ENCODE measurements around the gene KLHL26. TPM values are rescaled to one million over a fixed set of nuclear protein-coding genes. Genes with fewer than 3 reads are reported as not detected.
A peak's percentile ranks its signal among the peaks of the same experiment; 100 is the strongest.
"Not testable (repeated sequence)": the region's sequence is repeated elsewhere in the genome, so short reads cannot be mapped to it uniquely, and the experiment has no call there.

KLHL26 gene
- total and polyA plus RNA-seq, 4 donors, result 3.7 to 22.8 (median 14.4) TPM

GRCh38 chr19:18592732-18593131 lies 44.1 kb upstream of the KLHL26 start:
- 71% methylated on average over 3 of the region's 5 CpGs for WGBS (ENCODE audit: insufficient coverage)
- Histone ChIP-seq H3K27me3 (ENCODE audit: control insufficient read depth, insufficient read depth, low read length) (peaks cover 13% of the 10 kb centered on the region), H3K4me1 (ENCODE audit: control insufficient read depth, insufficient read depth, low read length) (peaks cover 65% of the 10 kb centered on the region), H3K36me3 (ENCODE audit: control insufficient read depth, insufficient read depth, low read length) (peaks cover 18% of the 10 kb centered on the region)
- H3K27ac ChIP-seq (ENCODE audit: low read depth, low read length); DNase-seq (ENCODE audit: low read depth in 4 of 6, low spot score in 6 of 6); H3K4me3 ChIP-seq (ENCODE audit: low read depth, low read length); H3K9me3 ChIP-seq (ENCODE audit: control insufficient read depth, insufficient read depth, low read length): not testable (repeated sequence)

GRCh38 chr19:18593367-18594095 lies 43.3 kb upstream of the KLHL26 start:
- Histone ChIP-seq H3K9me3 (ENCODE audit: control insufficient read depth, insufficient read depth, low read length) (no peaks in the 10 kb centered on the region), H3K4me1 (ENCODE audit: control insufficient read depth, insufficient read depth, low read length) (peaks cover 61% of the 10 kb centered on the region), H3K27me3 (ENCODE audit: control insufficient read depth, insufficient read depth, low read length) (peaks cover 20% of the 10 kb centered on the region), H3K27ac (ENCODE audit: low read depth, low read length) (no peak overlapping the region), H3K36me3 (ENCODE audit: control insufficient read depth, insufficient read depth, low read length) (peaks cover 18% of the 10 kb centered on the region), H3K4me3 (ENCODE audit: low read depth, low read length) (no peak overlapping the region)
- WGBS (ENCODE audit: insufficient coverage), result 50% methylated on average over 16 of the region's 25 CpGs
- peak in 2 of 6 donors; percentile 41 to 60 for DNase-seq (ENCODE audit: low read depth in 4 of 6, low spot score in 6 of 6)

- Histone ChIP-seq H3K4me1 (ENCODE audit: control insufficient read depth, insufficient read depth, low read length) (peaks cover 56% of the 10 kb centered on the region), H3K27me3 (ENCODE audit: control insufficient read depth, insufficient read depth, low read length) (peaks cover 24% of the 10 kb centered on the region), H3K27ac (ENCODE audit: low read depth, low read length) (no peak overlapping the region), H3K36me3 (ENCODE audit: control insufficient read depth, insufficient read depth, low read length) (peaks cover 18% of the 10 kb centered on the region), H3K4me3 (ENCODE audit: low read depth, low read length) (peak overlapping the region; percentile 45), H3K9me3 (ENCODE audit: control insufficient read depth, insufficient read depth, low read length) (no peaks in the 10 kb centered on the region)
- DNase-seq (ENCODE audit: low read depth in 4 of 6, low spot score in 6 of 6), result peak in 4 of 6 donors; percentile 65 to 91 (median 79)
- 0% methylated on average over 45 of the region's 54 CpGs for whole genome bisulfite sequencing (ENCODE audit: insufficient coverage)
Measured at GRCh38 chr19:18594096-18594823, 42.6 kb upstream of the KLHL26 start.

- H3K36me3 ChIP-seq (ENCODE audit: control insufficient read depth, insufficient read depth, low read length), result peaks cover 18% of the 10 kb centered on the region
- no peaks in the 10 kb centered on the region for H3K9me3 ChIP-seq (ENCODE audit: control insufficient read depth, insufficient read depth, low read length)
- H3K27me3 ChIP-seq (ENCODE audit: control insufficient read depth, insufficient read depth, low read length), result peaks cover 29% of the 10 kb centered on the region
- 6% methylated on average over 26 of the region's 26 CpGs for WGBS (ENCODE audit: insufficient coverage)
- H3K4me3 ChIP-seq (ENCODE audit: low read depth, low read length), result peak overlapping the region; percentile 45
- H3K27ac ChIP-seq (ENCODE audit: low read depth, low read length), result no peak overlapping the region
- H3K4me1 ChIP-seq (ENCODE audit: control insufficient read depth, insufficient read depth, low read length), result peaks cover 50% of the 10 kb centered on the region
- DNase-seq (ENCODE audit: low read depth in 4 of 6, low spot score in 6 of 6), result no peak
Measured at GRCh38 chr19:18594824-18595373, 41.9 kb upstream of the KLHL26 start.

- Histone ChIP-seq H3K27me3 (ENCODE audit: control insufficient read depth, insufficient read depth, low read length) (peaks cover 30% of the 10 kb centered on the region), H3K4me3 (ENCODE audit: low read depth, low read length) (no peak overlapping the region), H3K9me3 (ENCODE audit: control insufficient read depth, insufficient read depth, low read length) (no peaks in the 10 kb centered on the region), H3K4me1 (ENCODE audit: control insufficient read depth, insufficient read depth, low read length) (peaks cover 44% of the 10 kb centered on the region), H3K36me3 (ENCODE audit: control insufficient read depth, insufficient read depth, low read length) (peaks cover 18% of the 10 kb centered on the region), H3K27ac (ENCODE audit: low read depth, low read length) (no peak overlapping the region)
- no peak for DNase-seq (ENCODE audit: low read depth in 4 of 6, low spot score in 6 of 6)
- WGBS (ENCODE audit: insufficient coverage), result 45% methylated on average over 4 of the region's 6 CpGs
Measured at GRCh38 chr19:18595475-18595874, 41.4 kb upstream of the KLHL26 start.

- peaks cover 11% of the 10 kb centered on the region for H3K36me3 ChIP-seq (ENCODE audit: control insufficient read depth, insufficient read depth, low read length)
- no peaks in the 10 kb centered on the region for H3K9me3 ChIP-seq (ENCODE audit: control insufficient read depth, insufficient read depth, low read length)
- no peak for DNase-seq (ENCODE audit: low read depth in 4 of 6, low spot score in 6 of 6)
- no peak overlapping the region for H3K27ac ChIP-seq (ENCODE audit: low read depth, low read length)
- H3K4me3 ChIP-seq (ENCODE audit: low read depth, low read length), result no peak overlapping the region
- H3K27me3 ChIP-seq (ENCODE audit: control insufficient read depth, insufficient read depth, low read length), result peaks cover 34% of the 10 kb centered on the region
- peaks cover 37% of the 10 kb centered on the region for H3K4me1 ChIP-seq (ENCODE audit: control insufficient read depth, insufficient read depth, low read length)
- WGBS (ENCODE audit: insufficient coverage), result 23% methylated on average over 17 of the region's 21 CpGs
Measured at GRCh38 chr19:18596752-18597157, 40.1 kb upstream of the KLHL26 start.

GRCh38 chr19:18597809-18598660 lies 38.8 kb upstream of the KLHL26 start:
- Histone ChIP-seq H3K27me3 (ENCODE audit: control insufficient read depth, insufficient read depth, low read length) (peaks cover 43% of the 10 kb centered on the region), H3K4me3 (ENCODE audit: low read depth, low read length) (no peak overlapping the region), H3K27ac (ENCODE audit: low read depth, low read length) (no peak overlapping the region), H3K9me3 (ENCODE audit: control insufficient read depth, insufficient read depth, low read length) (no peaks in the 10 kb centered on the region), H3K4me1 (ENCODE audit: control insufficient read depth, insufficient read depth, low read length) (peaks cover 31% of the 10 kb centered on the region), H3K36me3 (ENCODE audit: control insufficient read depth, insufficient read depth, low read length) (peaks cover 4% of the 10 kb centered on the region)
- no peak for DNase-seq (ENCODE audit: low read depth in 4 of 6, low spot score in 6 of 6)
- WGBS (ENCODE audit: insufficient coverage), result 59% methylated on average over 14 of the region's 25 CpGs

- H3K36me3 ChIP-seq (ENCODE audit: control insufficient read depth, insufficient read depth, low read length), result no peaks in the 10 kb centered on the region
- peaks cover 57% of the 10 kb centered on the region for H3K27me3 ChIP-seq (ENCODE audit: control insufficient read depth, insufficient read depth, low read length)
- H3K4me1 ChIP-seq (ENCODE audit: control insufficient read depth, insufficient read depth, low read length), result peaks cover 30% of the 10 kb centered on the region
- no peak for DNase-seq (ENCODE audit: low read depth in 4 of 6, low spot score in 6 of 6)
- no peak overlapping the region for H3K27ac ChIP-seq (ENCODE audit: low read depth, low read length)
- no peak overlapping the region for H3K4me3 ChIP-seq (ENCODE audit: low read depth, low read length)
- 91% methylated on average over 20 of the region's 20 CpGs for WGBS (ENCODE audit: insufficient coverage)
- no peaks in the 10 kb centered on the region for H3K9me3 ChIP-seq (ENCODE audit: control insufficient read depth, insufficient read depth, low read length)
Measured at GRCh38 chr19:18599485-18599884, 37.3 kb upstream of the KLHL26 start.

- H3K36me3 ChIP-seq (ENCODE audit: control insufficient read depth, insufficient read depth, low read length); H3K9me3 ChIP-seq (ENCODE audit: control insufficient read depth, insufficient read depth, low read length); H3K4me3 ChIP-seq (ENCODE audit: low read depth, low read length); DNase-seq (ENCODE audit: low read depth in 4 of 6, low spot score in 6 of 6); H3K27ac ChIP-seq (ENCODE audit: low read depth, low read length): not testable (repeated sequence)
- WGBS (ENCODE audit: insufficient coverage), result 93% methylated on average over 11 of the region's 15 CpGs
- Histone ChIP-seq H3K27me3 (ENCODE audit: control insufficient read depth, insufficient read depth, low read length) (peaks cover 69% of the 10 kb centered on the region), H3K4me1 (ENCODE audit: control insufficient read depth, insufficient read depth, low read length) (peaks cover 26% of the 10 kb centered on the region)
Measured at GRCh38 chr19:18600692-18601397, 36.0 kb upstream of the KLHL26 start.

Data from spinal cord (tissue), 10 donors.